ENCODE results near the gene GNA12. TPM values are rescaled to one million over a fixed set of nuclear protein-coding genes. Genes with fewer than 3 reads are reported as not detected.
A peak's percentile ranks its signal among the peaks of the same experiment; 100 is the strongest.

The GNA12 gene
- total and polyA plus RNA-seq, 2 of the 4 experiments (the other 2 are of a cell fraction), result 14.3 to 93.9 TPM

- Histone ChIP-seq H2AK9ac (replicated peaks; ENCODE audit: low read depth, low read length, poor library complexity) (no peak overlapping the region), H3K14ac (replicated peaks; ENCODE audit: low read depth, low read length) (0 out of 2 replicates have a peak overlapping the region, but pooled peaks have one; percentile 44), H4K5ac (ENCODE audit: low read depth, low read length) (peak overlapping the region; percentile 44), H3K4me2 (ENCODE audit: low read depth, low read length) (no peak overlapping the region), H2BK20ac (ENCODE audit: low read depth, low read length) (peak overlapping the region; percentile 56; the same call in 1 of the 2 replicates), H3K23ac (ENCODE audit: low read depth, low read length) (peak overlapping the region; percentile 77; the same call in 1 of the 2 replicates), H3K4me3 (ENCODE audit: insufficient read depth, low read depth, low read length) (no peak overlapping the region), H2BK15ac (ENCODE audit: low read depth, low read length) (peak overlapping the region; percentile 9; the same call in 2 of the 3 replicates), H2BK120ac (ENCODE audit: low read depth, low read length) (peak overlapping the region; percentile 95; the same call in 1 of the 2 replicates), H3K4me1 (ENCODE audit: control insufficient read depth, insufficient read depth, low read length) (peaks cover 44% of the 10 kb centered on the region), H3K18ac (ENCODE audit: low read depth, low read length) (peak overlapping the region; percentile 64; the same call in 1 of the 2 replicates), H3K9me3 (ENCODE audit: control insufficient read depth, insufficient read depth, low read length) (no peaks in the 10 kb centered on the region), H2AK5ac (ENCODE audit: low read depth, low read length) (peak overlapping the region; percentile 80), H3K9me1 (ENCODE audit: insufficient read depth, low read length) (peaks cover 26% of the 10 kb centered on the region), H2AFZ (replicated peaks; ENCODE audit: low read length, poor library complexity) (no peak overlapping the region), H2BK5ac (ENCODE audit: low read depth, low read length, poor library complexity, severe bottlenecking) (peak overlapping the region; percentile 100), H3K27me3 (ENCODE audit: control insufficient read depth, insufficient read depth, low read length) (no peaks in the 10 kb centered on the region), H3K36me3 (ENCODE audit: control insufficient read depth, insufficient read depth, low read length) (peaks cover 2% of the 10 kb centered on the region; the same call in 1 of the 2 replicates), H3K79me1 (ENCODE audit: low read depth in 1 of 2, low read length in 2 of 2) (peaks cover 35 to 81% of the 10 kb centered on the region in 2 experiments), H3K56ac (ENCODE audit: extremely low read depth, insufficient read depth, low read length) (no peak overlapping the region), H3K9ac (ENCODE audit: low read depth, low read length) (no peak overlapping the region), H3K27ac (ENCODE audit: insufficient read depth, low read length) (peak overlapping the region; percentile 75), H4K20me1 (ENCODE audit: insufficient read depth, low read length) (peaks cover 6% of the 10 kb centered on the region; the same call in 1 of the 2 replicates), H4K91ac (ENCODE audit: insufficient read depth, low read depth, low read length) (peak overlapping the region; percentile 40; the same call in 1 of the 2 replicates), H4K8ac (ENCODE audit: low read depth in 2 of 2, low read length in 2 of 2) (peak overlapping the region; percentile 54 to 64; a peak in 2 of 4 replicates), H3K4ac (ENCODE audit: low read depth, low read length) (peak overlapping the region; percentile 71)
- CTCF ChIA-PET, result no interaction called here
- TF ChIP-seq CTCF (conservative IDR thresholded peaks at IDR 0.05; ENCODE audit: low read depth, low read length) (no peak), NFE2L2 (IDR thresholded peaks at IDR 0.05; ENCODE audit: low read depth, low read length) (no peak), CHD1 (IDR thresholded peaks at IDR 0.05; ENCODE audit: low read depth, low read length) (no peak)
- DNase-seq (no peak), ATAC-seq (ENCODE audit: low read depth) (no peak)
- no TSS peak for BruUV-seq (replicated peaks)
- no CpG with 5 or more reads among the region's 12 CpGs for WGBS, 2 experiments (ENCODE audit: extremely low coverage in 2 of 2, insufficient read length in 1 of 2)
- POLR2A ChIA-PET (ENCODE audit: unreplicated experiment), result no interaction called here
- in situ Hi-C loops (cut with MboI; ENCODE audit: low sequenced_read_pairs), result no loop called here
- intact Hi-C loops (cut with micrococcal nuclease), result no loop called here
- dilution Hi-C loops (cut with HindIII; ENCODE audit: low sequenced_read_pairs, unreplicated experiment), result no loop called here
These were observed 25.5 kb downstream of the GNA12 start for GRCh38 chr7:2818653-2819052.

All from IMR-90 (cell line).